KMS-11 (cell line): ENCODE data around the gene CTSG.
A peak's percentile ranks its signal among the peaks of the same experiment; 100 is the strongest.
"Not testable (repeated sequence)": the region's sequence is repeated elsewhere in the genome, so short reads cannot be mapped to it uniquely, and the experiment has no call there.

Experiments
- H2AFZ ChIP-seq: fragments of 200-600 bp; sonication (generic); 2 replicates; pipeline ENCODE4 v1.6.1; 2016; ENCODE audit warnings: antibody characterized with exemption, mixed run types, low read depth
- H3K27ac ChIP-seq: fragments of 200-600 bp; sonication (generic); 2 replicates; pipeline ENCODE4 v1.6.1; 2016; ENCODE audit warnings: mild to moderate bottlenecking, mixed run types
- H3K27me3 ChIP-seq: fragments of 200-600 bp; sonication (generic); 2 replicates; pipeline ENCODE4 v1.6.1; 2017; ENCODE audit warnings: mild to moderate bottlenecking, low read depth, mixed run types, moderate library complexity; ENCODE audit not compliant: insufficient read depth
- H3K36me3 ChIP-seq: fragments of 200-600 bp; sonication (generic); 2 replicates; pipeline ENCODE4 v1.6.1; 2017; ENCODE audit warnings: mild to moderate bottlenecking, mixed run types; ENCODE audit not compliant: insufficient read depth
- H3K4me1 ChIP-seq: fragments of 200-600 bp; sonication (generic); 2 replicates; pipeline ENCODE4 v1.6.1; 2016; ENCODE audit warnings: mild to moderate bottlenecking, low read depth, mixed run types; ENCODE audit not compliant: poor library complexity, severe bottlenecking
- H3K4me2 ChIP-seq: fragments of 200-600 bp; sonication (generic); 2 replicates; pipeline ENCODE4 v1.7.0; 2016; ENCODE audit warnings: mild to moderate bottlenecking, mixed run types
- H3K4me3 ChIP-seq: fragments of 200-600 bp; sonication (generic); IDR thresholded peaks from 2 replicates; pipeline ENCODE4 v1.6.1; 2017; ENCODE audit warnings: low read depth, low read length, mixed read lengths; ENCODE audit not compliant: insufficient read depth
- H3K79me2 ChIP-seq: fragments of 200-600 bp; sonication (generic); 2 replicates; pipeline ENCODE4 v1.6.1; 2016; ENCODE audit warnings: low read depth, mixed run types; ENCODE audit not compliant: insufficient read depth
- H3K9ac ChIP-seq: fragments of 200-600 bp; sonication (generic); 2 replicates; pipeline ENCODE4 v1.6.1; 2016; ENCODE audit warnings: mild to moderate bottlenecking, mixed run types
- H4K20me1 ChIP-seq: fragments of 200-600 bp; sonication (generic); 2 replicates; pipeline ENCODE4 v1.6.1; 2016; ENCODE audit warnings: mild to moderate bottlenecking, mixed run types; ENCODE audit not compliant: insufficient read depth
- CTCF ChIP-seq: fragments of 200-600 bp; sonication (generic); conservative IDR thresholded peaks from 2 replicates; pipeline ENCODE4 v1.6.1; 2017; ENCODE audit warnings: low read depth, mild to moderate bottlenecking, antibody characterized with exemption, low read length, moderate library complexity, mixed read lengths

CTSG gene

GRCh38 chr14:24605435-24606190, 29.6 kb upstream of the CTSG start:
- peak; percentile 80 for TF ChIP-seq CTCF
- no peak overlapping the region for H3K4me2 ChIP-seq
- no peak overlapping the region for H3K27ac ChIP-seq

GRCh38 chr14:24597403-24597802, 21.4 kb upstream of the CTSG start:
- no peaks in the 10 kb centered on the region for H4K20me1 ChIP-seq
- H3K79me2 ChIP-seq: no peaks in the 10 kb centered on the region
- no peak overlapping the region for H3K4me3 ChIP-seq
- no peak overlapping the region for H3K9ac ChIP-seq
- H3K4me1 ChIP-seq: no peaks in the 10 kb centered on the region
- H3K27ac ChIP-seq: no peak overlapping the region
- H3K4me2 ChIP-seq: no peak overlapping the region
- H2AFZ ChIP-seq: no peak overlapping the region
- H3K36me3 ChIP-seq: no peaks in the 10 kb centered on the region
- TF ChIP-seq CTCF: no peak
- no peaks in the 10 kb centered on the region for H3K27me3 ChIP-seq

More at GRCh38 chr14:24605435-24606190, 29.6 kb upstream of the CTSG start:
- Histone ChIP-seq H3K36me3 (no peaks in the 10 kb centered on the region), H3K9ac (no peak overlapping the region), H4K20me1 (no peaks in the 10 kb centered on the region), H3K79me2 (no peaks in the 10 kb centered on the region), H3K4me1 (peaks cover 54% of the 10 kb centered on the region), H3K4me3 (no peak overlapping the region), H3K27me3 (no peaks in the 10 kb centered on the region), H2AFZ (no peak overlapping the region)

- no peak overlapping the region for H3K4me2 ChIP-seq
- no peak overlapping the region for H3K9ac ChIP-seq
- no peak overlapping the region for H3K4me3 ChIP-seq
- H3K27ac ChIP-seq: no peak overlapping the region
- H3K79me2 ChIP-seq: no peaks in the 10 kb centered on the region
- no peak overlapping the region for H2AFZ ChIP-seq
- no peaks in the 10 kb centered on the region for H3K36me3 ChIP-seq
- no peak for TF ChIP-seq CTCF
- H4K20me1 ChIP-seq: no peaks in the 10 kb centered on the region
- H3K4me1 ChIP-seq: no peaks in the 10 kb centered on the region
- H3K27me3 ChIP-seq: no peaks in the 10 kb centered on the region
Observed at GRCh38 chr14:24595073-24595808, 19.2 kb upstream of the CTSG start.

- H3K27me3 ChIP-seq, H3K27ac ChIP-seq, H3K4me1 ChIP-seq, H4K20me1 ChIP-seq, H3K9ac ChIP-seq, H3K4me3 ChIP-seq, H3K4me2 ChIP-seq, H3K79me2 ChIP-seq, H2AFZ ChIP-seq, H3K36me3 ChIP-seq: not testable (repeated sequence)
Observed at GRCh38 chr14:24591004-24591403, 15.0 kb upstream of the CTSG start.

GRCh38 chr14:24584402-24584801, 8.4 kb upstream of the CTSG start:
- not testable (repeated sequence) for H3K4me3 ChIP-seq, H3K27me3 ChIP-seq, H4K20me1 ChIP-seq, H3K4me2 ChIP-seq, H3K4me1 ChIP-seq, H2AFZ ChIP-seq, H3K9ac ChIP-seq, H3K36me3 ChIP-seq, H3K27ac ChIP-seq, H3K79me2 ChIP-seq
